ENCODE measurements around the gene TEDC1.

Gene TEDC1

DNA sequence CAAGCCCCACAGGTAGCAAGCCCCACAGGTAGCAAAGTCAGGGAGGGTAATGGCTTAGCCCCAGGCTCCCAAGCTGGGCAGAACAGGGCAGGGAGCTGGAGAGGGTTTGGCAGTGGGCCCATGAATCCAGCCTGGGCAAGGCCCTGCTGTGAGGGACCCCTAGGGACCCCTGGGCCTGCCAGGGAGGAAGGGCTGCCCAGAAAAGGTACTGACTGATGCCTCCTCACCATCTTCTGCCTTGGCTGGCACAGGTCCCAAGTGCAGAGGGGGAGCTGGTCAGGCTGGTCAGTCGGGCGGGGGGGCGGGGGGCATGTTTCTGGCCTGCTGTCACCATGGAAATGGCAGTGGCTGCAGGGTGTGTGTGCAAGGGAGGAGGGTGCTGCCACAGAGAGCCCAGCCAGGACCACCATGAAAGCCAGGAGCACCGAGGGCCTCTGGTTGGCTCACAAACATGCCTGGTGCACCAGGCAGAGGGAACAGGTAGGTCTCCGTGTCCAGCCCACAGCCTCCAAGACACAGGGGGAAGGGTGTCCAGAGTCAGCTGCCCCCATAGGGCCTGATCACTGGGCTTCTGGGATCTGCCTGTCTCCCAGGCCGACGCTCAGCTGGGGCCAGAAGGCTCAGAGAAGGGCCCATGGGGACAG lies 17.9 kb upstream of the TEDC1 start:
- peak; percentile 47 for DNase-seq (ENCODE audit: low spot score)

DNA sequence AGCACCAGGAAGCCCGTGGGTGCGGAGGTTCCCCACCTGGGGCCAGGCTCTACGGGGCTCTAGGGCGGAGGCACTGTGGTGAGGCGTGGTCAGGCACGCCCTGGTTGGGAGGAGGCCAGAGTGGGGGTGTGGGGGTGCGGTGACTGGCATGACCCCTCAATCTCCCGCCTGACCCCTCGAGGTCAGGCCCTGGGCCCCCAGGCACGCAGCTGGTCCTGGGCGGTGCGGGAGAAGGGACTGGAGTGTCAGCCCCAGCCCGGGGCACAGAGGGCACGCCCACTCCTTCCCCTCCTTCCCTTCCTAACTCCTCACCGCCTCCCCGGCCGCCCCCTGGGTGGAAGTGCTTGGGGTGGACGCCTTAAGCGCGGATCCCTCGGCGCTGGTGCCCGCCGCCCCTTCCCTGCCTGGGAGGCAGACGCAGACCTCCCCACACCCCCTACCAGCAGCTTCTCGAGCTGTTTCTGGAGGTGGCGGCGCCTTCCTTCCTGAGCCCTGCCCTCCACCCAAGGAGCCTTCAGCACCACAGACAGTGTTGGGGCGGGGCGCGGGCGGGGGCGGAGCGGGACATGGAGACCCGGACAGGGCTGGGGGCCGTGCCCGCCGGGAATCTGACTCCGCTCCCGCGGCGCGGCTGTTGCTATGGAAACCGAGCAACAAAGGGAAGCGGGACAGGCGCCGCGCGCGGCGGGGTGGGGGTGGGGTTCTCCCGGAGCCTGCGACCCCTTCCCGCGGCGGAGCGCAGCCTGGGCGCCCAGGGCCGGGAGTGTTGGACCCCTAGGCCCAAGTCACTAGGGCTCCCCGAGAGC lies 17.2 kb upstream of the TEDC1 start:
- peak; percentile 92 for DNase-seq (ENCODE audit: low spot score)

DNA sequence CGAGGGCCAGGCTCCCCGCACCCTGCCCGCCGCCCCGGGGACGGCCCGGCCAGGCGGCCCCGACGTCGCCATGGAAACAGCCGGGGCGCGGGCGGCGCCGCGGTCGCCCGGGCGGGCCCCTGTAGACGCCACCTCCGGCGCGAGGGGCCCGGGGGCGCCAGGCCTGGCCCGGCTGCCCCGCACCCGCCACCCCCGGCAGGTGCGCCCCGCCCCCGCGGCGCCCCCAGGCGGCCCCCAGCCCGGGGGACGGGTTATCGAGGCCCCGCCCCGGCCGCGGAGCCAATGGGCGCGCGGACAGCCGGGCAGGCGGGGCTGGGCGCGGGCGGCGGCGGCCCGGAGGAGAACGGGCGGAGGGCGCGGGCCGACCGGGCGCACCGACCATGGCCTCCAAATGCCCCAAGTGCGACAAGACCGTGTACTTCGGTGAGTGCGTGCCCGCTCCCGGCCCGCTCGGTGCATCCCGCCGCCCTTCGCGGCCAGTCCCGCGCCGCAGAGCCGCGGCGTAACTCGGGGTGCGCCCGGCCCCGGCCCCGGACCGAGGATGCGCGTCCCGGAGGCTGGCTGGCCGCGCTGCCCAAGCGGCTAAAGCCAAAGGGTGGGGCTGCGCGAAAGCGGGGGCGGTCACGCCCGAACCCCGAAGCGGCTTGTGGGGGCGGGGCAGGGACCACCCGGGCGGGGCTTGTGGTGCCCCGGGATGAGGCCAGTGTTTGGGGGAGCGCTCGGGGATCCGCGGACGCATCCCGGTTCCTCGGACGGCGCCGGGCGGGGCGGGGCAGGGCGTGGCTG lies 16.4 kb upstream of the TEDC1 start, which contains the start of gene CRIP2:
Gene CRIP2, plus strand, starts transcription at position 339 of the 786 bp plus-strand sequence. Its CDS starts 42 bp downstream, at position 381.
- peak; percentile 68 for DNase-seq (ENCODE audit: low spot score)

DNA sequence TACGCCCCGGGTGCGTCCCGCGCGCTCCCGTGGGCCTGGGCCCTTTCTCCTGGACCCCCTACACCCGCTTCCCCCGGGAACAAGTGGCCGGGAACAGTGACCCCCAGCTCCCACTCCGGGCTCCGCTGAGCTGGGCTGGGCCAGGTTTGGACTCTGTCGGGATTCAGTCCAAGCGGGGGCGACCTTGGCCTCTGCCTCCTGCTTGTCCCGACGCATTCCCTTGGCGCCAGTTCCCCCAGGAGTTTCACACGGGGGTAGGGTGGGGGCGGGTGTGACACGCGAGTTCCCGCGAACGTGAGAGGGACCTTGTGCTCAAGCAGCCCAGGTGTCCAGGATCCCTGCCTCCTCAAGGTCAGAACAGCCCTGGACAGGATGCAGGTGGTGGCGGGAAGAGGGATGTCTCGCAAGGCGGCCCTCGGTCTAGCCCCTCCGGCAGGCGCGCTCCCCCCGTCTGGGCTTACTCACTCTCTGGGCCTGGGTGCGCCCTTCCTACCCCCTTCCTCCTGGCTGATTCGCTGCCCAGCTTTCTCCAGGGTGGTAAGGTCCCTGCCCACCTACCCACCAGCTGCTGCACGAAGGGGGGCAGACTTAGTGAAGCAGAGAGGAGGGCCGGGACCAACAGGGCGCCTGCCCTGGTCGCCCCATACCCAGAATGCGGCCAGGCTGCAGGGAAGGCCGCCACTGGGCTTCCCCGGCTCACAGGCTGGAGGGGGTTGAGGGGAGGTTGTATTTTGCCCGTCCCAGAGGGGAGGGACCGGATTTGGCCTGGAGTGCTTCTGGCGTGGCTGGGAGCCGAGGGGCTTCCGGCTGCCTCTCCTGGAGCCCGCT lies 15.6 kb upstream of the TEDC1 start:
- DNase-seq (ENCODE audit: low spot score): peak; percentile 80

DNA sequence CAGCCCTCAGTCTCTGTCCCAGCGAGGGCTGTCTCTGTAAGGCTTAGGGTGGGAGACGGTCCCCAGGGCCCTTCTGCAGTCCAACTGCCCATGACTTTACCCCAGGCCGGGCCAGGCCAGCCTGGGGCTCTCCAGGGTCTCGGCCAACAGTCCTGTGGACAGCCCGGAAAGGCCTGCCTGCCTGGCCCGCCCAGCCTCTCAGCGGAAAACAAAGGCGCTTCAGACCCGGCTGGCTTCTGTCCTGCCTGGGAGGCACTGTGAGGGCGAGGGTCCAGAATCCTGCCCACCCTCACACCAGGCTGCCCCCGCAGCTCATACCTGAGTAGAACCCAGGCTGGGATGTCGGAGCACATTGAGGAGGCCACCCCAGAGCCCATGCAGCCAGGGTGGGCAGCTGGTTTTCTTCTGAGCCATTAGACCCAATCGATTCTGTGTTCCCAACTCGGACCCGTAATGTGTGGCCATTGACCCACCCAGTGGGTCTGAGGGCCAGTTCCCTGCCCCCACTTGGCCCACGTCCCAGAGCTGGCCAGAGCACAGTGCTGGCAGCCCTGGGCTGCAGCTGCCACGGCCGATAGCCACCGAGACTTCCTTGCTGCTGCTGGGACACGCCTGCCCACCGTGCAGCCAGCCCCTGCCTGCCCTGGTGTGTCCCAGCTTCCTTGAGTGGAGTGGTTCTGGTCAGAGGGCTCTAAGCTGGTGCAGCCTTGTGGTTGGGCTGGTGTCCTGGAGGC lies 14.8 kb upstream of the TEDC1 start:
- DNase-seq (ENCODE audit: low spot score): peak; percentile 81

DNA sequence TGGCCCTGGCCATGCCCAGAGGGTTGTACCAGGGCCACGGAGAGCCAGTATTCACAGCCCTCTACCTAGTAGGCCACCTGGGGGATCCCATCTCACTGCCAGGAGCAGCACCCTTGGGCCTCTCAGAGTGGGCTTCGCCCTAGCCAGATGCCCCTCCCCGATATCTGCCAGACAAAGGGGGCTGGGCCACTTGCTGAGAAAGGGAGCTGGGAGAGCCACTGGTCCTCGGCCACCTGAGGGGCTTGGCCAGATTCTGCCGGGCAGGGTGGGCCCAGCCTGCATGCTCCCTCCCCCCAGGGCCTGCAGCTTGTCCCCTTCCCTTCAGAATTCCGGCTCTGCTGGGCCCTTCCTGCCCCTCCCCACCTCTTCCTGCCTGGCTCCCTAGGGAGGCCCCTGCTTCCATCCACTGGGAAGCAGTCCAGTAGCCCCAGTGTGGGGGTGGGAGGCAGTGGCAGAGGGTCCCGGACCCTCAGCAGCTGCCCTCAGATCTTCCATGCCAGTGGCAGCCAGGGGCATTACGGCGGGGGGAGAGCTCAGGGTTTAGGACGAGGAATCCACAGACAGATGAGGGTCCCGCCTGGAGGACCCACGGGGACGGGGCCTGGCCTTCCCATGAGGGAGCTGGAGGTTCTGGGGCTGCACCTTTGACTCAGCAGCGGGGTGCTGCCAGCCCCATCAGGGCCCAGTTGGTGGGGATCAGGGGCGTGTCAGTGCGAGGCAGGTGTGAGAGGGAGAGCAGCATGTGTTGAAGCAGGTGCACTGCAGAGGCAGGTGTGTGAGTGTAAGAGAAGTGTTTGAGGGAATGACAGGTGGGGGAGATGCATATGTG lies 14.0 kb upstream of the TEDC1 start:
- no peak for DNase-seq (ENCODE audit: low spot score)

DNA sequence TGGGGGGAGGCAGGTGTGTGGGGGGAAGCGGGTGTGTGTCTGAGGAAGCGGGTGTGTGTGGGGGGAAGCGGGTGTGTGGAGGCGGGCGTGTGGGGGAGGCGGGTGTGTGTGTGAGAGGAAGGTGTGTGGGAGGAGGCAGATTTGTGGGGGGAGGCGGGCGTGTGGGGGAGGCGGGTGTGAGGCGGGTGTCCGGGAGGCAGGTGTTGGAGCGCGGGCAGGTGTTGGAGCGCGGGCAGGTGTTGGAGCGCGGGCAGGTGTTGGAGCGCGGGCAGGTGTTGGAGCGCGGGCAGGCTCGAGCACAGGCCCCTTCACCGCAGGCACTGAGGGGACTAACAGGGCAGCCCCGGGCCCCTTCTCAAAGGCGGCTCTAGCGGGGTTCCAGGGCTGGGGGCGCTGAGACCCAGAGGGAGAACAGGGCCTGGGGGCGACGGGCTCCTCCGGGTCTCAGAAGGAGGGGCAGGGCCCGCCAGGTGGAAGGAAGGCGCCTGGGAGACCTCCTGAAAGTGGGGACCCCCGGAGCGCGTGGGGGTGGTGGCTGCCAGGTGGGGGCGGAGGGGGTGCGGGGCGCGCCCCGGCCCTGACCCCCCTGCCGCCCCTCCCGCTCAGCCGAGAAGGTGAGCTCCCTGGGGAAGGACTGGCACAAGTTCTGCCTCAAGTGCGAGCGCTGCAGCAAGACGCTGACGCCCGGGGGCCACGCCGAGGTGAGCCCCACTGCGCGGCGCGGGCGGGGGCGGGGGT lies 13.2 kb upstream of the TEDC1 start:
- DNase-seq (ENCODE audit: low spot score): no peak

DNA sequence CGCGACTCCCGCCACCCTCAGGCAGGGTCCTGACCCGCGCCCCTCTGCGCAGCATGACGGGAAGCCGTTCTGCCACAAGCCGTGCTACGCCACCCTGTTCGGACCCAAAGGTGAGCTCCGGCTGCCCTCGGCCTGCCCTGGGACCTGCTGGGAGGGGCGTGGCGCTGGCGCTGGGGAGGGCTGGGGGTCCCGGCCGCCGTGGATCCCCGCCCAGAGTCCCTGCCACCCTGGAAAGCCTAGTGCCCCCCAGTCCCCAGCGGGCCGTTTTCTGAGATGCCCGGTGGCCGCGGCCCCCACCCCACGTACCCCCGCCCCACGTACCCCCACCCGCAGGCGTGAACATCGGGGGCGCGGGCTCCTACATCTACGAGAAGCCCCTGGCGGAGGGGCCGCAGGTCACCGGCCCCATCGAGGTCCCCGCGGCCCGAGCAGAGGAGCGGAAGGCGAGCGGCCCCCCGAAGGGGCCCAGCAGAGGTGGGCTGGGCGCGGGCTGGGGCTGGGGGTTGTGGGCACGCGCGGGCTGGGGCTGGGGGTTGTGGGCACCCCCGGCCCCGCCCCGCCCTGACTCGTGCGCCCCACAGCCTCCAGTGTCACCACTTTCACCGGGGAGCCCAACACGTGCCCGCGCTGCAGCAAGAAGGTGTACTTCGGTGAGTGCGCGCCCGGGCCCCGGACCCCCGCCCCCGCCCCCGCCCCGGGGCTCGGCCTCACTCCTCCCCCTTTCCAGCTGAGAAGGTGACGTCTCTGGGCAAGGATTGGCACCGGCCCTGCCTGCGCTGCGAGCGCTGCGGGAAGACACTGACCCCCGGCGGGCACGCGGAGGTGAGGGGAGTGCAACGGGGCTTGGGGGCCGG lies 12.4 kb upstream of the TEDC1 start:
- no peak for DNase-seq (ENCODE audit: low spot score)

DNA sequence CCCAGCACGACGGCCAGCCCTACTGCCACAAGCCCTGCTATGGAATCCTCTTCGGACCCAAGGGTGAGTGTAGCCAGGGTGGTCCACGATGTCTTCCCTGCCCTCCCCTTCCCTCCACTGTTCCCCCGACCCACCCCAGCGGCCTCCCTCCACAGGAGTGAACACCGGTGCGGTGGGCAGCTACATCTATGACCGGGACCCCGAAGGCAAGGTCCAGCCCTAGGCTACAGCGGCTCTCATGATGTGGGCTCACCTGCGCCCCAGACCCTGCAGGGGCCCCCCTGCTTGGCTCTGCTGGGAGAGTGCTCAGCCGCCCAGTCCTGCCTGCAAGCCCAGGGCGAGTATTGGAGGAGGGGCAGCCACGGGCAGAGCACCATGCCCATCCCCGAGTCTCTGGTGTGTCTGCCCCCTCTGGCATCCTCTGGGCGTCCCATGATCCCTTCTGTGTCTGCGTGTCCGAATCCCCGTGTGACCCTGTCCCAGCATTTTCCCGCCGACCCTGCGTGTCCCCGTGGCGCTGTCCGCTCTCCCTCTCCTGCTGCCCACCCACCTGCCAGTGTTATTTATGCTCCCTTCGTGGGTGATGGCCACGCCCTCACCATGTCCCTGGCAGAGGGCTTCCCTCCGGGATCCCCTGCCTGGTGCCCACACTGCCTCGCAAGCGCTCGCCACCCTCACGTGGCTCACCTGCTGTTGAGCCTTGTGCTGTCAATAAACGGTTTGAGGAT lies 11.5 kb upstream of the TEDC1 start:
- DNase-seq (ENCODE audit: low spot score): no peak

DNA sequence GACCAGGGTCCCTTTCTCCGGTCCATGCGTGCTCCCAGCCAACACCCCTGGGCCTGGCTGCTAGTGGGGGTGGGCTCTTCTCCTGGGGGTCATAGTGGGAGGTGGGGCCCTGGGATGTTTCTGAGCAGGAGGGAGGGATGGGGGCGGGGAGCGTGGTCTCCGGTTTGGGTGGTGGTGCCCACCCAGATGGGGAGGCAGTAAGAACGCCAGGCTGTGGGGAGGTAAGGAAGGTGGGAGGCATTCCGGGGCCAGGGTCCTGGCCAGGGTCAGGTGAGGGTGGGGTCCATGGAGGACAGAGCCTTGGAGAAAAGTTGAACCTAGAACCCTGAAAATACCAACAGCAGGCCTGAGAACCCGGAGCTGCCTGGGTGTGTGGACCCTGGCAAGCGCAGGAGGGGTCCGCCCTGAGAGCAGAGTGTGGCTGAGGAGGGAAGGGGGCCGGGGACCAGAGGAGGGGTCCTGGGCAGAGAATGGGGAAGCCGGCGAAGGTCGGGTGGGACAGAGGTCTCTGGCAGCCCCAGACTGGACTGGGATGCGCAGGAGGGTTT lies 10.8 kb upstream of the TEDC1 start:
- no peak for DNase-seq (ENCODE audit: low spot score)

DNA sequence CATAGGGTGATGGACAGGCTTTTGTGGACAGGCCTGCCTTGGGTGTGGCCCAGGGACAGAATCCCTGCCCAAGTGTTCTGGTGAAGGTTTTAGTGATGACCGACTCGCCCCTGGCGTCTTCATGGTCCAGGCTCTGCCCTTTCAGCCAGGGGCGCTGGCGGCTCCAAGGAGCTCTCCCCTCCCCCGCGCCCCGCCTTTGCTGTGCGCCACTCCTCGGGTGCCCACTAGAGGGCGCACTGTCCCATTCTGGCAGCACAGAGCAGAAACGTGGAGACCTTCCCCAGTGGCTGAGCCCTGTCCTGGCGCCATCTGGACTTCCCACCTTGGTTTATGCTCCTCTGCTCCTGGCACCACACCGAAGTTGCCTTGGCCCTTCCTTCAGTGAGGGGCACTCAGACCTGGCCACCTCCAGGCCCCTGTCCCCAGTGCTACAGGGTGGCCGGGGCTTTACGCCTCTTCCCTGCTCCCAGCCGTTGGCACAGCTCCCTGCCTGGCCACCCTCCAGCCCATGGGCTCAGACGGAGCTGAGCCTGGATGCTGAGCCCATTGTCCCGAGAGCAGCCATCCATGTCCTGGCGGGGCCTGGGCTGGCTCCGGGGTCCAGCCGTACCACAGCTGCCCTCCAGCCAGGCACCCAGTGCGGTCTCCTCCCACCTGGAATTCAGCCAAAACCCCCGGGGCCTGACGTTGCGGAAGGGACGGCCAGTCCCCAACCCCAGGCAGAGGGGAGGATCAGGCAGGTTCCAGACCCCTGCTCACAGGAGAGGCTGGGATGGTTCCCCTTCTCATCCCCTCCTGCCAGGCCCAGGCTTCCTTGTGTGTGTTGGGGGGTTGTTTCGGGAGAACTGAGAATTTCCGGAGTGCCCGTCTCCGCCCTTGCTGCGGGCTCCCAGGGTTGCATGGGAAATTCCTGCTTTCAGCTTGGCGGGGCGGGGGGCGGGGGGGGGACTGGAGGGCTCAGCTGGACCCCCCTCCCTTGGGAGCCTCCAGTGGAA lies 9.9 kb upstream of the TEDC1 start:
- peak; percentile 88 for DNase-seq (ENCODE audit: low spot score)

DNA sequence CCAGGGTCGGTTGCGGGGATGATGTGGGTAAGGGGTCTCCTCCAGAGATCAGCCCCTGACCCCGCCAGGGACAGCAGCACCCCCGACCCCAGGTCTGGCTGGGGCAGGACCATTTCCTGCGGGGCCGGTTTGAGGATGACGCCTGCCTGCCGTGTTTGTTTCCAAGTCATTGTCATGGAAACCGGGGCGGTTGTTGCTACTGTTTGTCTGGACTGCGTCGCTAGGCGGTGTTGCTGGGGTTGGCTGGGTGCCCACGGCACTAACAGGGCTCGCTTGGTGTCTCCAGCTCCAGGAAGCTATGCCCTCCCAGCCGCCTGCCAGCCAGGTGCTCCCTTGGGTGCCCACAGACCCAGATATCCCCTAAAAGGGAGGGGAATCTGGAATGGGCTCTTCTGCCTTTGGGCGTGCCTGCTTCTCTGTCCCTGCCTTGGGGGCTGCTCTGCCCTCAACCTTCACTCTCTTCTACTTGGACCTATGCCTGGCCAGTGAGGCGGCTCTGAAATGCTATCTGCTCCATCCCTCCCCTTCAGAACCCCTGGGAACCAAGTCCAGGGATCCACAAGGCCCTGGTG lies 9.1 kb upstream of the TEDC1 start:
- DNase-seq (ENCODE audit: low spot score): peak; percentile 99

DNA sequence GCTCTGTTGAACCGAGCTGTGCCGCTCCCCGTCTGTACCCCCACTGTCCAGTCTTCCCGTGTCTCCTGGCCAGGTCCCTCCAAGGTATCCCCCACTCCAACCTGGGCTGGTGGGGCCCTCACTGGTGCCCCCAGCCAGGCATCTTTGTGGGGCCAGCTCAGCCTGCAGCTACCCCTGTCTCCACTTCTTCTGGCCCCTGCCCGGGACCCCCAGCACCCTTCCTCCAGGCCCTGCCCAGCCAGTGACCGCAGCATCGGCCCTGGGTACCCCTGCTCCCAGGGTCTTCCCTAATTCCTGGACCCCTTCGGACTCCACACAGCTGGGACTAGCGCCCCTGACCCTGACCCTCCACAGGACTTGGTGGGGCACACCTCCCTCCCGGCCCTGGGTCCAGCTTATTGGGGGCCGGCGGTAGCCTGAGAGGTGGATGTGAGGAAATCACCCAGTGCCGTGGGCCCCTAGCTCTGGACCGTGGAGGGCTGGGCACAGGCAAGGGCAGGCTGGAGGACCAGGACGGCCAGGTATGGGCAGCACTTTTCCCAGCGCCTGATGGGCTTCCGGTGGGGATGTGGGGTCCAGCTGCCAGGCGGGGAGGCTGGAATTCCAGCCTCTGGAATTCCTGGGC lies 8.4 kb upstream of the TEDC1 start:
- DNase-seq (ENCODE audit: low spot score): no peak

DNA sequence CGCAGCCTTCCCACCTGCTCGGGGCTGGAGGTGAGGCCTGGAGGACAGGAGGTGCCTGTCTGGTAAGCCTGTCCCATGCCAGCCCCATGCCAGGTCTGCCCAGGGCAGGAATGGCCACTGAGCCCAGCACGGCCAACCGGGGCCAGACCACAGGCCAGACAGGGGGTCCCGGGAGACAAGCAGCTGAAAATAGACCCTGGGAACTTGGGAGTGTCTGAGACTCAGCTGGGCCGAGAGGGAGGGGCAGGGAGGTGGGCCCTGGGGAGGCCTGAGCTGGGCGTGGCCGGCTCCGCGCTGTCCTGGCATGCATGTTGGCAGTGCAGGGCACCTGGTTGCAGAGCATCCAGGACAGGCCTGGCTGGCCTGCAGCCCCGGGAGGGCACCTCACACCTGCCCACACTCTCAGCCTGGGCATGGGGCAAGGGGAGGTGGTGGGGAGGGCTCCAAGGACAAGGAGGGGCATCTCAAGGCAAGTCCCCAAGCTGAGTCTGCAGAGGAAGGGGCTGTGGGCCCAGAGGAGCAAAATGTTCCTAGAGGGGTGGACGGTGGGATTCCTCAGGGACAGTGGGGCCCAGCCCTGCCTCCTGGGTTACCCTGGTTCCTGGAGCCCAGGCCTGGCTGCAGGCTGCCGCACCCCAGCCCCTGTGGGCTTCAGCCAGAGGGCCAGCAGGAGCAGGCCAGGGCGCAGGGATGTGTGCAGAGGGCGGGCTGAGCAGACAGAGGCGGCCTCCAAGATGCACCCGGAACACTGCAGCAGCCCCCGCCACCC lies 7.6 kb upstream of the TEDC1 start:
- no peak for DNase-seq (ENCODE audit: low spot score)
